ENCODE measurements around the gene STT3B.
"Not testable (repeated sequence)": the region's sequence is repeated elsewhere in the genome, so short reads cannot be mapped to it uniquely, and the experiment has no call there.

The STT3B gene

GRCh38 chr3:31532587-31533168 is at the start of gene STT3B:
STT3B (plus strand) TSS chr3:31532925; CDS start chr3:31532999, 74 bp downstream.
- DNase-seq (ENCODE audit: low spot score), result peak; percentile 86

GRCh38 chr3:31483776-31484175 is 48.9 kb upstream of the STT3B start:
- DNase-seq (ENCODE audit: low spot score), result no peak

- DNase-seq (ENCODE audit: low spot score), result no peak
These were observed 47.5 kb upstream of the STT3B start for GRCh38 chr3:31485196-31485595.

- DNase-seq (ENCODE audit: low spot score), result no peak
These were observed 45.7 kb upstream of the STT3B start for GRCh38 chr3:31486865-31487533.

- no peak for DNase-seq (ENCODE audit: low spot score)
These were observed 44.2 kb upstream of the STT3B start for GRCh38 chr3:31488475-31489017.

- no peak for DNase-seq (ENCODE audit: low spot score)
These were observed 42.2 kb upstream of the STT3B start for GRCh38 chr3:31490502-31490901.

- no peak for DNase-seq (ENCODE audit: low spot score)
These were observed 41.1 kb upstream of the STT3B start for GRCh38 chr3:31491660-31492059.

- DNase-seq (ENCODE audit: low spot score), result no peak
These were observed 39.6 kb upstream of the STT3B start for GRCh38 chr3:31493149-31493548.

GRCh38 chr3:31495971-31496665 is 36.6 kb upstream of the STT3B start:
- no peak for DNase-seq (ENCODE audit: low spot score)

GRCh38 chr3:31498791-31499190 is 33.9 kb upstream of the STT3B start:
- DNase-seq (ENCODE audit: low spot score), result no peak

GRCh38 chr3:31499281-31499680 is 33.4 kb upstream of the STT3B start:
- no peak for DNase-seq (ENCODE audit: low spot score)

- DNase-seq (ENCODE audit: low spot score), result no peak
These were observed 29.9 kb upstream of the STT3B start for GRCh38 chr3:31502803-31503221.

- no peak for DNase-seq (ENCODE audit: low spot score)
These were observed 29.3 kb upstream of the STT3B start for GRCh38 chr3:31503456-31503855.

- DNase-seq (ENCODE audit: low spot score), result no peak
These were observed 28.5 kb upstream of the STT3B start for GRCh38 chr3:31504230-31504629.

- no peak for DNase-seq (ENCODE audit: low spot score)
These were observed 27.2 kb upstream of the STT3B start for GRCh38 chr3:31505371-31506048.

GRCh38 chr3:31506515-31506914 is 26.2 kb upstream of the STT3B start:
- DNase-seq (ENCODE audit: low spot score), result not testable (repeated sequence)

- DNase-seq (ENCODE audit: low spot score), result no peak
These were observed 24.1 kb upstream of the STT3B start for GRCh38 chr3:31508452-31509146.

- DNase-seq (ENCODE audit: low spot score), result no peak
These were observed 23.5 kb upstream of the STT3B start for GRCh38 chr3:31509147-31509728.

- DNase-seq (ENCODE audit: low spot score), result no peak
These were observed 18.2 kb upstream of the STT3B start for GRCh38 chr3:31514570-31514969.

GRCh38 chr3:31515486-31516284 is 17.0 kb upstream of the STT3B start:
- DNase-seq (ENCODE audit: low spot score), result no peak

GRCh38 chr3:31516757-31517156 is 16.0 kb upstream of the STT3B start:
- no peak for DNase-seq (ENCODE audit: low spot score)

All from D341Med (cell line).